K562 (cell line): ENCODE results near the gene LILRA6. TPM values are rescaled to one million over a fixed set of nuclear protein-coding genes. Genes with fewer than 3 reads are reported as not detected.
A peak's percentile ranks its signal among the peaks of the same experiment; 100 is the strongest.

Source experiments
- BCOR ChIP-seq: fragments of 450-650 bp; IDR thresholded peaks from 2 replicates; pipeline ENCODE4 v1.6.1; 2016
- DPF2 ChIP-seq: fragments of 450-650 bp; IDR thresholded peaks from 2 replicates; pipeline ENCODE4 v1.6.1; 2016
- FOXA1 ChIP-seq: fragments of 450-650 bp; IDR thresholded peaks from 2 replicates; pipeline ENCODE4 v1.6.1; 2016; ENCODE audit warnings: mild to moderate bottlenecking, borderline replicate concordance
- FOXP1 ChIP-seq: sonication (generic); formaldehyde crosslinking; IDR thresholded peaks from 2 replicates; pipeline ENCODE4 v1.8.0; 2022; ENCODE audit warnings: mild to moderate bottlenecking, missing genetic modification reagents
- HNRNPK ChIP-seq: fragments of 200-400 bp; formaldehyde crosslinking; IDR thresholded peaks from one replicate; pipeline ENCODE4 v1.6.1; 2018; ENCODE audit warnings: mild to moderate bottlenecking, low read depth, low read length; ENCODE audit not compliant: poor library complexity, severe bottlenecking
- NFE2 ChIP-seq: IDR thresholded peaks from 2 replicates; pipeline ENCODE4 v1.6.1; 2014; ENCODE audit warnings: antibody characterized with exemption, low read depth
- POLR3A ChIP-seq: IDR thresholded peaks from 2 replicates; pipeline ENCODE4 v1.6.1; 2011; ENCODE audit warnings: borderline replicate concordance, mild to moderate bottlenecking, moderate library complexity; ENCODE audit not compliant: insufficient read length, insufficient read depth; ENCODE audit errors: extremely low read depth
- PTRF ChIP-seq: fragments of 450-650 bp; IDR thresholded peaks from 2 replicates; pipeline ENCODE4 v1.6.1; 2016; ENCODE audit warnings: mild to moderate bottlenecking, missing genetic modification characterization, missing compliant biosample characterization
- ZBTB7A ChIP-seq: IDR thresholded peaks from 2 replicates; pipeline ENCODE4 v1.6.1; 2011; ENCODE audit warnings: low read depth, mild to moderate bottlenecking, low read length, moderate library complexity, borderline replicate concordance; ENCODE audit not compliant: control insufficient read depth
- ZNF584 ChIP-seq: fragments of 200-800 bp; sonication (Bioruptor generic); IDR thresholded peaks from 2 replicates; pipeline ENCODE4 v1.6.1; 2016; ENCODE audit warnings: low read depth, mild to moderate bottlenecking, missing genetic modification characterization, missing compliant biosample characterization
- ZNF609 ChIP-seq: sonication (generic); formaldehyde crosslinking; IDR thresholded peaks from 2 replicates; pipeline ENCODE4 v1.8.1; 2023; ENCODE audit warnings: missing genetic modification reagents, mild to moderate bottlenecking, borderline replicate concordance
- polyA plus RNA-seq, 8 experiments: library from polyadenylated mRNA; depleted of rRNA in 4 of 8; stranded (reverse) in 5 of 8; unstranded in 3 of 8; fragments of >200 nt; fragmentation: Nextera tagmentation in 2 of 8; fragmentation: Illumina TruSeq in 1 of 8; extraction: Ambion mirVana in 2 of 8; extraction: Trizol in 1 of 8; gene quantifications; 2 replicates each; pipeline versions ENCODE4 v1.2.1 to v1.2.3, GENCODE V29; 2011 to 2014; ENCODE audit warnings: inconsistent platforms in 1 of 8, missing spikeins in 1 of 8
- total RNA-seq, 7 experiments: library from RNA; depleted of rRNA in 6 of 7; stranded (reverse); fragments of >200 nt in 6 of 7; fragmentation: Illumina TruSeq in 2 of 7; extraction: Trizol in 2 of 7; gene quantifications; 2 replicates each; pipeline versions ENCODE4 v1.2.1 to v1.2.3, GENCODE V29; 2011 to 2021; ENCODE audit warnings: low replicate concordance in 1 of 7
- TF ChIP-seq, protein P1 (sequence below): fragments of 450-650 bp; IDR thresholded peaks from 2 replicates; pipeline ENCODE4 v1.6.1; 2014; ENCODE audit warnings: low read depth, mild to moderate bottlenecking, moderate library complexity, borderline replicate concordance
- TF ChIP-seq, protein P2 (sequence below): fragments of 450-650 bp; IDR thresholded peaks from 2 replicates; pipeline ENCODE4 v1.6.1; 2018; ENCODE audit not compliant: partially characterized antibody
- TF ChIP-seq, protein P3 (sequence below): fragments of 250-450 bp; sonication (Bioruptor Pico); IDR thresholded peaks from 2 replicates; pipeline ENCODE4 v1.8.0; 2021; ENCODE audit warnings: moderate library complexity, mild to moderate bottlenecking, inconsistent platforms

The LILRA6 gene
- total and polyA plus RNA-seq, 9 of the 15 experiments (the other 6 are each of a cell fraction or from before 2014, with no cell fraction given): 0.03 TPM; not detected in 8

DNA sequence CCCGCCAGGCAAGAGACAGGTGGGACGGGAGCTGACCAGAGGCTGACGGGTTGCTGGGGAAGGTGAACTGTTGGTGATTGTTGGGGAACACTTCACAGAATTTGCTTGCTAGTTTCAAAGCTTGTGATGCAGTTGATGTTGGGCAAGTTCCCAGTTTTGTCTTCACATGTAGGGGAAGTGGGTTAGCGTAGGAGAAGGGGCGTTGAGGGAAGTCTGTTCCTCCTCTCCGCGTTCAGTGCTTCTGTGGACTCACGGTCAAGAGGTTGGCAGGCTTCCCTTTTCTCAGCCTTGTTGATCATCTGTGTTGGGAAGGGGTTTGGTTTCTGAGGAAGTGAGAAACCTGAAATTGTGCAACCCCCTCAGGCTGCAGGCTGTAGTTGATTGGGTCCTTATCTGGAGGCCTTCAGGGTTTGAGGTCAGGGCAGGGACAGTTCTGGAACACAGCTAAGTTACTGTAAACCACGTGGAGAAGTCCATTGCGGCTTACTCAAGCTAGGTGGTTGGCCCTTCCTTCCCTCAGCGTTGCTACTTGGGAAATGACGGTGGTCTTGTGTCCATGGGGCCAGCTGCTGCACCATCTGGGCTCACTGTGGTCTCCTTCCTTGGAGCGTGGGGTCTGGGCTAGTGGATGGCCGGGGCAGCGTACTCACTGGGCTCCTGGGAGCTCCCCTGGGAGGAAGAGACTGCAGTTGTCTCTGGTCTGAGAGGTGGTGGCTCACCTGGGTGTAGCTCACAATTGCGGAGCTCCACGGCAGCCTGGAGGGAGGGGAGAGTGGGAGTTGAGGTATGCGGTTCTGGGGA, 34.4 kb downstream of the LILRA6 start (continued):
- peak; percentile 82 for TF ChIP-seq ZBTB7A
- peak; percentile 94 for TF ChIP-seq DPF2
- TF ChIP-seq FOXP1 (CRISPR knock-in tag): peak; percentile 91
- peak; percentile 93 for TF ChIP-seq ZNF609
- TF ChIP-seq ZNF584 (CRISPR knock-in tag): peak; percentile 17; the same call in 1 of the 2 replicates
- TF ChIP-seq POLR3A: no peak
- peak; percentile 72; the same call in 1 of the 2 replicates for TF ChIP-seq BCOR
- TF ChIP-seq, protein P1, sequence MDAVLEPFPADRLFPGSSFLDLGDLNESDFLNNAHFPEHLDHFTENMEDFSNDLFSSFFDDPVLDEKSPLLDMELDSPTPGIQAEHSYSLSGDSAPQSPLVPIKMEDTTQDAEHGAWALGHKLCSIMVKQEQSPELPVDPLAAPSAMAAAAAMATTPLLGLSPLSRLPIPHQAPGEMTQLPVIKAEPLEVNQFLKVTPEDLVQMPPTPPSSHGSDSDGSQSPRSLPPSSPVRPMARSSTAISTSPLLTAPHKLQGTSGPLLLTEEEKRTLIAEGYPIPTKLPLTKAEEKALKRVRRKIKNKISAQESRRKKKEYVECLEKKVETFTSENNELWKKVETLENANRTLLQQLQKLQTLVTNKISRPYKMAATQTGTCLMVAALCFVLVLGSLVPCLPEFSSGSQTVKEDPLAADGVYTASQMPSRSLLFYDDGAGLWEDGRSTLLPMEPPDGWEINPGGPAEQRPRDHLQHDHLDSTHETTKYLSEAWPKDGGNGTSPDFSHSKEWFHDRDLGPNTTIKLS: peak; percentile 68; the same call in 1 of the 2 replicates
- no peak for TF ChIP-seq FOXA1
- TF ChIP-seq, protein P2, sequence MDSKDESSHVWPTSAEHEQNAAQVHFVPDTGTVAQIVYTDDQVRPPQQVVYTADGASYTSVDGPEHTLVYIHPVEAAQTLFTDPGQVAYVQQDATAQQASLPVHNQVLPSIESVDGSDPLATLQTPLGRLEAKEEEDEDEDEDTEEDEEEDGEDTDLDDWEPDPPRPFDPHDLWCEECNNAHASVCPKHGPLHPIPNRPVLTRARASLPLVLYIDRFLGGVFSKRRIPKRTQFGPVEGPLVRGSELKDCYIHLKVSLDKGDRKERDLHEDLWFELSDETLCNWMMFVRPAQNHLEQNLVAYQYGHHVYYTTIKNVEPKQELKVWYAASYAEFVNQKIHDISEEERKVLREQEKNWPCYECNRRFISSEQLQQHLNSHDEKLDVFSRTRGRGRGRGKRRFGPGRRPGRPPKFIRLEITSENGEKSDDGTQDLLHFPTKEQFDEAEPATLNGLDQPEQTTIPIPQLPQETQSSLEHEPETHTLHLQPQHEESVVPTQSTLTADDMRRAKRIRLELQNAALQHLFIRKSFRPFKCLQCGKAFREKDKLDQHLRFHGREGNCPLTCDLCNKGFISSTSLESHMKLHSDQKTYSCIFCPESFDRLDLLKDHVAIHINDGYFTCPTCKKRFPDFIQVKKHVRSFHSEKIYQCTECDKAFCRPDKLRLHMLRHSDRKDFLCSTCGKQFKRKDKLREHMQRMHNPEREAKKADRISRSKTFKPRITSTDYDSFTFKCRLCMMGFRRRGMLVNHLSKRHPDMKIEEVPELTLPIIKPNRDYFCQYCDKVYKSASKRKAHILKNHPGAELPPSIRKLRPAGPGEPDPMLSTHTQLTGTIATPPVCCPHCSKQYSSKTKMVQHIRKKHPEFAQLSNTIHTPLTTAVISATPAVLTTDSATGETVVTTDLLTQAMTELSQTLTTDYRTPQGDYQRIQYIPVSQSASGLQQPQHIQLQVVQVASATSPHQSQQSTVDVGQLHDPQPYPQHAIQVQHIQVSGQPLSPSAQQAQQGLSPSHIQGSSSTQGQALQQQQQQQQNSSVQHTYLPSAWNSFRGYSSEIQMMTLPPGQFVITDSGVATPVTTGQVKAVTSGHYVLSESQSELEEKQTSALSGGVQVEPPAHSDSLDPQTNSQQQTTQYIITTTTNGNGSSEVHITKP: peak; percentile 81
- no peak for TF ChIP-seq HNRNPK
- TF ChIP-seq PTRF (tag): no peak
- TF ChIP-seq, protein P3, sequence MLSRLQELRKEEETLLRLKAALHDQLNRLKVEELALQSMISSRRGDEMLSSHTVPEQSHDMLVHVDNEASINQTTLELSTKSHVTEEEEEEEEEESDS: no peak
- TF ChIP-seq NFE2: peak; percentile 36
